Measurements from ENCODE around the gene TNFAIP8L1.

Gene TNFAIP8L1

GRCh38 chr19:4702764-4703163 is 63.4 kb downstream of the TNFAIP8L1 start:
- TF ChIP-seq ZBTB7A (IDR thresholded peaks at IDR 0.05; ENCODE audit: low read depth) (no peak), EP300 (IDR thresholded peaks at IDR 0.05; ENCODE audit: borderline replicate concordance) (no peak), CREB1 (IDR thresholded peaks at IDR 0.05; ENCODE audit: low read depth) (no peak), NFIC (IDR thresholded peaks at IDR 0.05) (no peak), TCF12 (IDR thresholded peaks at IDR 0.05; ENCODE audit: low read depth) (no peak), TEAD4 (IDR thresholded peaks at IDR 0.05) (no peak), TAF1 (IDR thresholded peaks at IDR 0.05; ENCODE audit: low read depth) (no peak), CEBPB (IDR thresholded peaks at IDR 0.05) (no peak), FOXM1 (IDR thresholded peaks at IDR 0.05; ENCODE audit: borderline replicate concordance, low read depth) (no peak), EGR1 (IDR thresholded peaks at IDR 0.05) (no peak), YY1 (IDR thresholded peaks at IDR 0.05; ENCODE audit: low read depth) (no peak), RAD21 (IDR thresholded peaks at IDR 0.05; ENCODE audit: low read depth) (no peak)
- TF ChIP-seq, protein P1, sequence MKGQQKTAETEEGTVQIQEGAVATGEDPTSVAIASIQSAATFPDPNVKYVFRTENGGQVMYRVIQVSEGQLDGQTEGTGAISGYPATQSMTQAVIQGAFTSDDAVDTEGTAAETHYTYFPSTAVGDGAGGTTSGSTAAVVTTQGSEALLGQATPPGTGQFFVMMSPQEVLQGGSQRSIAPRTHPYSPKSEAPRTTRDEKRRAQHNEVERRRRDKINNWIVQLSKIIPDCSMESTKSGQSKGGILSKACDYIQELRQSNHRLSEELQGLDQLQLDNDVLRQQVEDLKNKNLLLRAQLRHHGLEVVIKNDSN (IDR thresholded peaks at IDR 0.05), result no peak
- TF ChIP-seq, protein P2, sequence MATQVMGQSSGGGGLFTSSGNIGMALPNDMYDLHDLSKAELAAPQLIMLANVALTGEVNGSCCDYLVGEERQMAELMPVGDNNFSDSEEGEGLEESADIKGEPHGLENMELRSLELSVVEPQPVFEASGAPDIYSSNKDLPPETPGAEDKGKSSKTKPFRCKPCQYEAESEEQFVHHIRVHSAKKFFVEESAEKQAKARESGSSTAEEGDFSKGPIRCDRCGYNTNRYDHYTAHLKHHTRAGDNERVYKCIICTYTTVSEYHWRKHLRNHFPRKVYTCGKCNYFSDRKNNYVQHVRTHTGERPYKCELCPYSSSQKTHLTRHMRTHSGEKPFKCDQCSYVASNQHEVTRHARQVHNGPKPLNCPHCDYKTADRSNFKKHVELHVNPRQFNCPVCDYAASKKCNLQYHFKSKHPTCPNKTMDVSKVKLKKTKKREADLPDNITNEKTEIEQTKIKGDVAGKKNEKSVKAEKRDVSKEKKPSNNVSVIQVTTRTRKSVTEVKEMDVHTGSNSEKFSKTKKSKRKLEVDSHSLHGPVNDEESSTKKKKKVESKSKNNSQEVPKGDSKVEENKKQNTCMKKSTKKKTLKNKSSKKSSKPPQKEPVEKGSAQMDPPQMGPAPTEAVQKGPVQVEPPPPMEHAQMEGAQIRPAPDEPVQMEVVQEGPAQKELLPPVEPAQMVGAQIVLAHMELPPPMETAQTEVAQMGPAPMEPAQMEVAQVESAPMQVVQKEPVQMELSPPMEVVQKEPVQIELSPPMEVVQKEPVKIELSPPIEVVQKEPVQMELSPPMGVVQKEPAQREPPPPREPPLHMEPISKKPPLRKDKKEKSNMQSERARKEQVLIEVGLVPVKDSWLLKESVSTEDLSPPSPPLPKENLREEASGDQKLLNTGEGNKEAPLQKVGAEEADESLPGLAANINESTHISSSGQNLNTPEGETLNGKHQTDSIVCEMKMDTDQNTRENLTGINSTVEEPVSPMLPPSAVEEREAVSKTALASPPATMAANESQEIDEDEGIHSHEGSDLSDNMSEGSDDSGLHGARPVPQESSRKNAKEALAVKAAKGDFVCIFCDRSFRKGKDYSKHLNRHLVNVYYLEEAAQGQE (IDR thresholded peaks at IDR 0.05; ENCODE audit: low read depth), result no peak
- TF ChIP-seq, protein P3, sequence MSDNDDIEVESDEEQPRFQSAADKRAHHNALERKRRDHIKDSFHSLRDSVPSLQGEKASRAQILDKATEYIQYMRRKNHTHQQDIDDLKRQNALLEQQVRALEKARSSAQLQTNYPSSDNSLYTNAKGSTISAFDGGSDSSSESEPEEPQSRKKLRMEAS (IDR thresholded peaks at IDR 0.05), result no peak

- TF ChIP-seq CREB1 (IDR thresholded peaks at IDR 0.05; ENCODE audit: low read depth) (no peak), ZBTB7A (IDR thresholded peaks at IDR 0.05; ENCODE audit: low read depth) (no peak), FOXM1 (IDR thresholded peaks at IDR 0.05; ENCODE audit: borderline replicate concordance, low read depth) (no peak), RAD21 (IDR thresholded peaks at IDR 0.05; ENCODE audit: low read depth) (no peak), TAF1 (IDR thresholded peaks at IDR 0.05; ENCODE audit: low read depth) (no peak), EGR1 (IDR thresholded peaks at IDR 0.05) (no peak), NFIC (IDR thresholded peaks at IDR 0.05) (no peak), YY1 (IDR thresholded peaks at IDR 0.05; ENCODE audit: low read depth) (no peak)
- TF ChIP-seq, protein P1 (IDR thresholded peaks at IDR 0.05), result no peak
- TF ChIP-seq, protein P3 (IDR thresholded peaks at IDR 0.05), result no peak
These were observed 64.5 kb downstream of the TNFAIP8L1 start for GRCh38 chr19:4703671-4704316.

GRCh38 chr19:4704317-4704673 is 65.0 kb downstream of the TNFAIP8L1 start:
- TF ChIP-seq, protein P2 (IDR thresholded peaks at IDR 0.05; ENCODE audit: low read depth), result no peak

Data from Ishikawa (cell line).